IPS-20b (cell line): ENCODE results near the gene MACROD2.
"Not testable (repeated sequence)": the region's sequence is repeated elsewhere in the genome, so short reads cannot be mapped to it uniquely, and the experiment has no call there.

Experiments used
- H3K27ac ChIP-seq: one replicate; pipeline ENCODE4 v1.5.1; 2013; ENCODE audit warnings: low read length
- H3K27me3 ChIP-seq: 2 replicates; pipeline ENCODE4 v1.6.1; 2013; ENCODE audit warnings: mild to moderate bottlenecking, low read length, inconsistent platforms; ENCODE audit not compliant: insufficient read depth
- H3K36me3 ChIP-seq: 2 replicates; pipeline ENCODE4 v1.6.1; 2013; ENCODE audit warnings: low read depth, mild to moderate bottlenecking, inconsistent platforms, low read length, moderate library complexity; ENCODE audit not compliant: insufficient read depth
- H3K4me1 ChIP-seq: 2 replicates; pipeline ENCODE4 v1.6.1; 2013; ENCODE audit warnings: mild to moderate bottlenecking, control low read depth, inconsistent platforms, low read length, moderate library complexity; ENCODE audit not compliant: insufficient read depth
- H3K4me3 ChIP-seq: 2 replicates; pipeline ENCODE4 v1.5.1; 2013; ENCODE audit warnings: mild to moderate bottlenecking, low read length, inconsistent platforms
- H3K9ac ChIP-seq: 2 replicates; pipeline ENCODE4 v1.6.1; 2013; ENCODE audit warnings: low read depth, mild to moderate bottlenecking, inconsistent platforms, low read length, moderate library complexity
- H3K9me3 ChIP-seq: 2 replicates; pipeline ENCODE4 v1.6.1; 2013; ENCODE audit warnings: mild to moderate bottlenecking, low read depth, low read length, inconsistent platforms; ENCODE audit not compliant: insufficient read depth

Gene MACROD2

DNA sequence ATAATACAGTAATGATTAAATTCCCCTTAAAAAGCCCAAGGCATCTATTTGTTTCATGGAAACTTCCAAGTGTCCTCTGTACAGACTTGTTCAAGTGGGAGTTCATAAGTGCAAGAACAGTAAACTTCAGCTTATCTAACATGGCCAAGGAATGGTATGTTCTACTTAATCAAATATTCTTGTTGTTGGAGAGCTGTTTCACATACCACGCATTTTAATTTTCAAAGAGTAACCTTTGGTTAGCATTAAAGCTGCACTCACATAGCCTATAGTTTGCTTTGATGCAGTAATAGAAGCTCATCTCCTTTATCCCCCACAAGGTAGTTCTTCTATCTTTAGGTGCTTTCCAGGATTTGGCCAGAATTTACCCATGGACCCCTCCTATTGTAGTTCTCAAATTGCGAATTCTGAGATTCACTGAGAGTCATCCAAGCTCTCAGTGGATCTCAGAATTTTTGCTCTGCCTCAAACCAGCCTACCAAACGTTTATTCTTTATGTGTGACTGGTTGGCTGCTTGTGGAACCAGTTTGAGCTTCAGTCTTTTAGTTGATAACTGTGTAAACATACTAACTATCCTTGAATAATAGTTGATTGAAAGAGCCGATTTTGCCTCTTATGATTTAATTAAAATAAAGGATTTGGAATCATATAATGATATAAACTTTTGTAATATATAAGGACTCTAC, 1010.1 kb downstream of the MACROD2 start:
- H3K4me3 ChIP-seq: no peak overlapping the region
- no peak overlapping the region for H3K27ac ChIP-seq
- H3K27me3 ChIP-seq: no peaks in the 10 kb centered on the region
- H3K9ac ChIP-seq: no peak overlapping the region
- no peaks in the 10 kb centered on the region for H3K9me3 ChIP-seq
- no peaks in the 10 kb centered on the region for H3K36me3 ChIP-seq
- no peaks in the 10 kb centered on the region for H3K4me1 ChIP-seq

DNA sequence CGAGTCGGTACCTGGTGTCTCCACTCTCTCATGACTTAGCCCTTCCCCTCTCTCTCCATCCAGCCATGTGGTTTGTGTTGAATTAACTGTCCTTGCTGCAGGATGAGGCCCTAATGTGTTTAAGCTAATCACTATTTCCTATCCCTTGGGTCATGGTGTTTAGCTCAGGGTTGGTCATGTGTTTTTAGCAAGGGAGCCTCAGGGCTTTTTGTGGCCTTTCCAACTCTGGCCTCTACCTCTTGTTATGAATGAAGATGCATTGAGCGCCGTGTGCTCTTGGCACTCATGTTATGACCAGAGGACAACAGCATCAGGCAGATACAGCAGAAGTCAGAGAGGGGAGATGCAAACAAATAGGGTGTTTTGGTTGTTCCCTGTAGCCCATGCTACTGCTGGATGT, 1016.3 kb downstream of the MACROD2 start:
- Histone ChIP-seq H3K9ac (no peak overlapping the region), H3K27ac (no peak overlapping the region), H3K27me3 (no peaks in the 10 kb centered on the region), H3K9me3 (no peaks in the 10 kb centered on the region), H3K36me3 (no peaks in the 10 kb centered on the region), H3K4me1 (no peaks in the 10 kb centered on the region), H3K4me3 (no peak overlapping the region)

DNA sequence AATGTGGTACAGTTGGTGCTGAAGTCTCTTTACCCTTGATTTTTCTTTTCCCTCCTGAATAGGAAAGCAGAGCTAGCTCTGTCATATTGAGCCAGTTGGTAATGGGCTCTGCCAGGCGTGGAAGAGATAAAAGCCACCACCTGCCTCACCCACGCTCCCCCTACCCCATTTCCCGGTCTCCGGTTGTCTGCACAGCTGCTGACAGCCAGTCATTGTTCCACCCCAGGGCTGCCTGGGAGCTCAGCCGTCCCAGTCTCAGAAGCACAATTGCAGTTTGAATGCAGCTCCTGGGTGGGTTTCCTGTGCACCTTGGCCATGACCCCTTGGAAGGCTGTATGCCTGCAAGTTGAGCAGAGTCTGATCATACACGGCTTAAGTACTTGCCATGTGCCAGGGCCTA, 1017.2 kb downstream of the MACROD2 start:
- H3K9me3 ChIP-seq: no peaks in the 10 kb centered on the region
- H3K4me1 ChIP-seq: no peaks in the 10 kb centered on the region
- H3K9ac ChIP-seq: no peak overlapping the region
- no peak overlapping the region for H3K27ac ChIP-seq
- H3K27me3 ChIP-seq: no peaks in the 10 kb centered on the region
- H3K4me3 ChIP-seq: no peak overlapping the region
- H3K36me3 ChIP-seq: no peaks in the 10 kb centered on the region

DNA sequence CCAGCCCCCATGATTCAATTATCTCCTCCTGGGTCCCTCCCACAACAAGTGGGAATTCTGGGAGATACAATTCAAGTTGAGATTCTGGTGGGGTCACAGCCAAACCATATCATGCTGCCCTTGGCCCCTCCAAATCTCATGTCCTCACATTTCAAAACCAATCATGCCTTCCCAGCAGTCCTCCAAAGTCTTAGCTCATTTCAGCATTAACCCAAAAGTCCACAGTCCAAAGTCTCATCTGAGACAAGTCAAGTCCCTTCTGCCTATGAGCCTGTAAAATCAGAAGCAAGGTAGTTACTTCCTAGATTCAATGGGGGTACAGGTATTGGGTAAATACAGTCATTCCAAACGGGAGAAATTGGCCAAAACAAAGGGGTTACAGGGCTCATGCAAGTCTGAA, 1021.6 kb downstream of the MACROD2 start:
- not testable (repeated sequence) for H3K9me3 ChIP-seq, H3K9ac ChIP-seq, H3K4me3 ChIP-seq, H3K27ac ChIP-seq, H3K4me1 ChIP-seq, H3K27me3 ChIP-seq, H3K36me3 ChIP-seq

DNA sequence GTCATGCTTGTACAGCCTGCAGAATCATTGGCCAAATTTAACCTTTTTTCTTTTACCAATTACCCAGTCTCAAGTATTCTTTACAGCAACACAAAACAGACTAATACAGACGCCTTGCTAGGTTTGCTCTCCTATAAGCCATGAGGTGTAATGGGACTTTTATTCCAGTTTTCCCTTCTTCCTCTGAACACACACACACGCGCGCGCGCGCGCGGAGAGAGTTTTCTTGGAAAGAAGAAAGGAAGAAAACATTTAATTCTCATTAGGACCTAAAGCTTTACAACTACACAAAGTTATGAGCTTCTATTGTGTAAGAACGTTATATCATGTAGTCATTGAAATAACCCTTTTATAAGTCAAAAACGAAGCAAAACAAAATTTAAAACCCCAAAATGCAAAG, 1023.6 kb downstream of the MACROD2 start:
- Histone ChIP-seq H3K9me3 (no peaks in the 10 kb centered on the region), H3K4me1 (no peaks in the 10 kb centered on the region), H3K36me3 (no peaks in the 10 kb centered on the region), H3K27me3 (no peaks in the 10 kb centered on the region), H3K9ac (no peak overlapping the region), H3K27ac (no peak overlapping the region), H3K4me3 (no peak overlapping the region)

DNA sequence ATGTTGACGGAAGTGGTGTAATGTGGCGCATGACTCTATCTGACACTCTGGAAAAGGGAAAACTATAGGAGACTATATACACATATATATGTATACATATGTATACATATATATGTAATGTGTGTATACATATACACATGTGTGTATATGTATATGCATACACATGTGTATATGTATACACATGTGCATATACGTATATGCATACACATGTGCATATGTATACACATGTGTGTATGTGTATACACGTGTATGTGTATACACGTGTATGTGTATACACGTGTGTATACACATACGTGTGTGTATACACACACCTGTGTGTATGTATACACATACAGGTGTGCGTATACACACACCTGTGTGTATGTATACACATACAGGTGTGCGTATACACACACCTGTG, 1025.5 kb downstream of the MACROD2 start:
- no peak overlapping the region for H3K4me3 ChIP-seq
- H3K4me1 ChIP-seq: no peaks in the 10 kb centered on the region
- H3K9me3 ChIP-seq: no peaks in the 10 kb centered on the region
- H3K27me3 ChIP-seq: no peaks in the 10 kb centered on the region
- no peak overlapping the region for H3K27ac ChIP-seq
- no peak overlapping the region for H3K9ac ChIP-seq
- H3K36me3 ChIP-seq: no peaks in the 10 kb centered on the region

DNA sequence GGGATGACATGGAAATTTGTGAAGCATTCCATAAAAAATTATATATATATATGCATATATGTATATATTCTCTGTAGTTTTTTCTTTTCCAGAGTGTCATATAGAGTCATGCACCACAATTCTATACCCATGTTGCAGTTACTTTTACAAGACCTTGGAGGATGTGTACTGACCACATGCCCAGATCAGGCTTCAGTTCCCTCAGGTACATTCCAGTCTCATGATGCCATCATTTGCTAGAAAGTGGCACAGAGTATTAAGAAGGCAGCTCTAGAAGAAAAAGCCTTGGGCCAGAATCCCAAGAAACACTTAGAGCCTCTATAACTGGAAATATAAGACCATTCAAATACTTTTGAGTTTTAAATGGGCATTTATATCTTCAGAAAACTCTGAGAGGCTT, 1027.6 kb downstream of the MACROD2 start:
- Histone ChIP-seq H3K4me3 (no peak overlapping the region), H3K36me3 (no peaks in the 10 kb centered on the region), H3K9ac (no peak overlapping the region), H3K27ac (no peak overlapping the region), H3K4me1 (no peaks in the 10 kb centered on the region), H3K27me3 (no peaks in the 10 kb centered on the region), H3K9me3 (no peaks in the 10 kb centered on the region)

DNA sequence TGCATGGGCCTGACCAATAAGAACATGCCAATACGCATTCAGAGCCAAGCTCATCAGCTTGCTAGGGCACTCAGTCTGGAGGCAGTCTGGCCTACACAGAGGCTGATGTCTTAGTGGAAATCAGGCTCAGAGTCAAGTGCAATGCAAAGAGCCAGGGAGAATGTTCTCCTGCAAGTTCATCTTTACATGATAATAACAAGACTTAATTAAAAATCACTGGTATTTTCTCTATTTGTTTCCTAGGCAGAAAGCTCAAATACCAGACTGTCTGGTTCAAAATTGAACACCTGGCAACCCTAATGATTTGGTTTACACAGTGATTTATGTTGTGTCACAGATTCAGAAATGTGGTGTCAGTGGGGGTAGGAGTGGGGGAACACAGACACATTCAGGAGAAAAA, 1031.4 kb downstream of the MACROD2 start:
- H3K36me3 ChIP-seq: no peaks in the 10 kb centered on the region
- H3K9ac ChIP-seq: no peak overlapping the region
- no peaks in the 10 kb centered on the region for H3K27me3 ChIP-seq
- no peak overlapping the region for H3K4me3 ChIP-seq
- no peaks in the 10 kb centered on the region for H3K9me3 ChIP-seq
- H3K27ac ChIP-seq: no peak overlapping the region
- H3K4me1 ChIP-seq: no peaks in the 10 kb centered on the region

DNA sequence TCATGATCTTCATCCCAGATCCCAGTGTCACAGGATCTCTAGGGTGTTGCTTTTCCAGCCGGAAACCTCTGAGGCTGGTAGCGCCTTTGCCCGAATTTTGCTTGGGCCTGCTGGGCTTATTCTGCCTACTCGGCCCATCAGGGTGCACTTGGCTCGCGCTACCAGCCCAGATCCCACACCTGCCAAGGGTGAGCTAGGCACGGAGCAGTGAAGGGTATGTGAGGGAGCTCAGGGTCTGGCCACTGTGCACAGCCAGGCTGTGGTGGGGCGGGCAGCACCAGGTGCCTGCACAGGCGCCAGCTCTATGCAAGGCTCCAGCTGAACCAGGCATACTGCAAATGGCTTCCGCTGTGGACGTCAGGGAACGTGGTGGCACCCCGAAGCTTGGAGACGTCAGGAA, 1035.5 kb downstream of the MACROD2 start:
- Histone ChIP-seq H3K4me1 (no peaks in the 10 kb centered on the region), H3K36me3 (no peaks in the 10 kb centered on the region), H3K9ac (no peak overlapping the region), H3K27ac (no peak overlapping the region), H3K4me3 (no peak overlapping the region), H3K9me3 (no peaks in the 10 kb centered on the region), H3K27me3 (no peaks in the 10 kb centered on the region)

DNA sequence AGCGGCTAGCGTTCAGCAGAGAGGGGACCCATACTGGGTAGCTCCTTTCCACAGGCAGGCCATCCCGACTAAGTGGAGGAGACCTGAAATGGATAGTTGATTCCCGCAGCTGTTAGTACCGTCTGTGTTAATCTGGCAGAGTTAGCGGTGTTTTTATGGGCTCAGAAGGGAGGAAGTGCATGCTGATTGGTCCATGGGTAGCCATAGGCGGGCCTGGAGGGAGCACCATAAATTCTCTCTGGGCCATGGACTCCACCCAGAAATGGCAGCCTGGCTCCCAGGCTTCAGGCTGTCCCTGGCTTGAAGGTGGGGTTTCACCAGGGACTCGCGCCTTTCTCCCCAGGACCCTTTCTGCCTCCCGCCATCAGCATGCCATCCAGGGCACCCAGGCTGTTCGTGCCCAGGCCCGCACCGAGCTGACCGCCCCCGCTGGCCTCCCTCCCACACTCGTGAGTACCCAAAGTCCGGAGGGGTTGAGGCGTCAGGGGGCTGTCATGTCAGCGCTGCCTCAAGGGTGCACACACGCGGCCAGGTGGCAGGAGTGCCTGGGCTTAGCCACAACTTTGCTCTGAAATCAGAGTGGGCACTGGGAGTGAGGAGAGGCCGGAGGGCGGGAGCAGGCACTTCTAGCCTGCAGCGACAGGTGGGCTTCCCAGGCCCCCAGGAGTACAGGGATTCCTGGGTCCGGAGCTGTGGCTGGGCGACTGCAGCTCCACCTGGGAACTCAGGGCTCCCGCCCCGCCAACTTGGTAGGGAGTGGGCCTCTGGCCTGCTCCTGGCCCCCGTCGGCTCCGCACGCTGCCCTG, 1036.4 kb downstream of the MACROD2 start:
- Histone ChIP-seq H3K4me1 (no peaks in the 10 kb centered on the region), H3K27me3 (no peaks in the 10 kb centered on the region), H3K36me3 (no peaks in the 10 kb centered on the region)

DNA sequence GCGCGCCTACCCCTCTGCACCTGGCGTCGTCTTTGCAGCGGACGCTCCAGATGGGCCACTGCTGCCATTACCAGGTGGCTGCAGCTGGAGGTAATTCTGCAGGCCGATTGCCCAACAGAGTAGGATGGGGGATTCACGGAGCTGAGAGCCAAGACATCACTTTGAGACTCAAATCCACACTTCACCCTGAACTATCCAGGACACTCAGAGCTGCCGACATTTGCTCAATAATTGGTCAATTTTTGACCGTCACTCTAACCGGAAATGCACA, 1037.0 kb downstream of the MACROD2 start:
- H3K9ac ChIP-seq: no peak overlapping the region
- H3K4me3 ChIP-seq: no peak overlapping the region
- H3K27ac ChIP-seq: no peak overlapping the region
- H3K4me1 ChIP-seq: no peaks in the 10 kb centered on the region
- H3K27me3 ChIP-seq: no peaks in the 10 kb centered on the region
- H3K9me3 ChIP-seq: no peaks in the 10 kb centered on the region
- H3K36me3 ChIP-seq: no peaks in the 10 kb centered on the region

More for the DNA sequence above, 1036.4 kb downstream of the MACROD2 start:
- Histone ChIP-seq H3K9me3 (no peaks in the 10 kb centered on the region), H3K4me3 (no peak overlapping the region), H3K9ac (no peak overlapping the region), H3K27ac (no peak overlapping the region)

DNA sequence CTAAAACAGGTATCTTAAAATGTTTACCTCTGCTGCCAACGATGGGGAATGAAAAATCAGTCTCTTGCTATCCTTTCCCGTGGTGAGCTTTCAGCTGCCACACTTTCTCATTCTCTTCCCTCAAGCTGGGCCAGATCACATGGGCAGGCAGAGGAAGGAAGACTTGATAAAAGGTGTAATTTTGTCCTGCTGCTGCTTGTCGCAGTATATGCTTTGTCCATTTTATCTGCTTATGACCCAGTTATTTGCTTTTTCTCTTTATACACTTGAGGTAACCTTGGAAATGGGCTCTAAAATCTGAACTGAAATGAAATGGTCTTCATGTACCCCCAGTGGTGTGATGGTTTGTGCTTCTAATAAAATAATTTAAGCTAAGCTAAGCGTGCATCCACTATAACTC, 1038.0 kb downstream of the MACROD2 start:
- H3K27me3 ChIP-seq: no peaks in the 10 kb centered on the region
- H3K36me3 ChIP-seq: no peaks in the 10 kb centered on the region
- H3K27ac ChIP-seq: no peak overlapping the region
- no peak overlapping the region for H3K4me3 ChIP-seq
- no peaks in the 10 kb centered on the region for H3K9me3 ChIP-seq
- H3K4me1 ChIP-seq: no peaks in the 10 kb centered on the region
- no peak overlapping the region for H3K9ac ChIP-seq
